ENCODE data around the gene MED13L. TPM values are rescaled to one million over a fixed set of nuclear protein-coding genes. Genes with fewer than 3 reads are reported as not detected.

The MED13L gene
- total and polyA plus RNA-seq, 2 of the 8 experiments (the other 6 are each of a cell fraction or from before 2014, with no cell fraction given) = 15.9 to 51.7 TPM

GRCh38 chr12:116241157-116241759 is 36.2 kb downstream of the MED13L start:
- WGBS, 2 experiments (ENCODE audit: extremely low coverage in 1 of 2, insufficient coverage in 1 of 2, insufficient read length in 1 of 2, insufficient replicate concordance in 2 of 2, low coverage in 1 of 2, low lambda C conversion rate in 2 of 2, missing lambda C conversion rate in 1 of 2) = 94% methylated on average over 9 of the region's 9 CpGs; no CpG with 5 or more reads in 1 of the 2 experiments
- H3K79me1 ChIP-seq (ENCODE audit: low read depth, low read length) = peaks cover 4% of the 10 kb centered on the region; the same call in 1 of the 2 replicates
- H2BK15ac ChIP-seq (ENCODE audit: low read length) = no peak overlapping the region

More at GRCh38 chr12:116241157-116241759, 36.2 kb downstream of the MED13L start:
- Histone ChIP-seq H2BK120ac (replicated peaks; ENCODE audit: low read depth, low read length) (no peak overlapping the region), H3K18ac (ENCODE audit: extremely low read depth, low read length) (no peak overlapping the region), H4K20me1 (replicated peaks in 1 of 2; ENCODE audit: control insufficient read depth in 1 of 2, insufficient read depth in 2 of 2, low read length in 2 of 2) (peaks cover 2 to 6% of the 10 kb centered on the region in 2 experiments), H3K9ac (replicated peaks in 1 of 4; ENCODE audit: extremely low read depth in 1 of 4, low read depth in 3 of 4, low read length in 3 of 4) (no peak overlapping the region), H2AFZ (ENCODE audit: low read length) (no peak overlapping the region), H3K9me3 (ENCODE audit: insufficient read depth in 2 of 2, low read depth in 1 of 2, low read length in 1 of 2) (no peaks in the 10 kb centered on the region), H3K4me3 (ENCODE audit: extremely low read depth in 1 of 4, insufficient read depth in 2 of 4, low read depth in 3 of 4, low read length in 4 of 4) (no peak overlapping the region), H3K4me1 (replicated peaks in 1 of 4; ENCODE audit: control insufficient read depth in 3 of 4, insufficient read depth in 4 of 4, low read length in 3 of 4) (peaks cover 0 to 5% (median 4%) of the 10 kb centered on the region in 4 experiments; a peak in 4 of 7 replicates), H4K8ac (ENCODE audit: extremely low read depth, insufficient read depth, low read length) (no peak overlapping the region), H3K27me3 (replicated peaks in 1 of 4; ENCODE audit: control insufficient read depth in 3 of 4, extremely low read depth in 1 of 4, insufficient read depth in 3 of 4, low read length in 3 of 4) (no peaks in the 10 kb centered on the region), H4K91ac (replicated peaks; ENCODE audit: insufficient read length, low read length) (no peak overlapping the region), H3K27ac (ENCODE audit: low read depth, low read length) (no peak overlapping the region), H3K36me3 (ENCODE audit: control insufficient read depth in 2 of 4, insufficient read depth in 4 of 4, low read length in 3 of 4) (no peaks in the 10 kb centered on the region), H3K79me2 (ENCODE audit: control insufficient read depth in 1 of 2, insufficient read depth in 2 of 2, low read length in 2 of 2) (peaks cover 4 to 91% of the 10 kb centered on the region in 2 experiments; a peak in 3 of 4 replicates), H4K5ac (ENCODE audit: insufficient read length, low read depth, low read length) (no peak overlapping the region), H3K23me2 (ENCODE audit: low read depth, low read length) (no peaks in the 10 kb centered on the region), H2BK12ac (ENCODE audit: low read depth, low read length) (no peak overlapping the region), H3K4me2 (ENCODE audit: insufficient read depth in 1 of 2, low read depth in 2 of 2, low read length in 2 of 2) (no peak overlapping the region), H2AK5ac (ENCODE audit: low read depth, low read length) (no peak overlapping the region), H3K4ac (replicated peaks; ENCODE audit: insufficient read length, low read depth, low read length) (no peak overlapping the region), H2BK5ac (ENCODE audit: low read depth, low read length) (no peak overlapping the region), H2BK20ac (ENCODE audit: low read length) (no peak overlapping the region), H3K23ac (ENCODE audit: insufficient read length) (no peak overlapping the region), H3K14ac (ENCODE audit: insufficient read length) (no peak overlapping the region), H3K56ac (replicated peaks; ENCODE audit: insufficient read length, low read depth, low read length) (no peak overlapping the region)
- DNase-seq (ENCODE audit: low read depth in 1 of 2, low spot score in 2 of 2) = no peak
- CTCF ChIA-PET (ENCODE audit: partially characterized antibody) = interaction anchor here (0.7 to 1.5 kb wide), 5 partner anchors 16 to 465 kb away, joined by 3 to 4 read pairs (median 3); no protein-coding TSS in a partner anchor
- FAIRE-seq = no peak
- TF ChIP-seq BACH1 (IDR thresholded peaks at IDR 0.05; ENCODE audit: low read length) (no peak), GABPA (IDR thresholded peaks at IDR 0.05; ENCODE audit: borderline replicate concordance, insufficient read depth, low read length) (no peak), CHD2 (IDR thresholded peaks at IDR 0.05; ENCODE audit: low read length) (no peak)
- TF ChIP-seq, protein P1, sequence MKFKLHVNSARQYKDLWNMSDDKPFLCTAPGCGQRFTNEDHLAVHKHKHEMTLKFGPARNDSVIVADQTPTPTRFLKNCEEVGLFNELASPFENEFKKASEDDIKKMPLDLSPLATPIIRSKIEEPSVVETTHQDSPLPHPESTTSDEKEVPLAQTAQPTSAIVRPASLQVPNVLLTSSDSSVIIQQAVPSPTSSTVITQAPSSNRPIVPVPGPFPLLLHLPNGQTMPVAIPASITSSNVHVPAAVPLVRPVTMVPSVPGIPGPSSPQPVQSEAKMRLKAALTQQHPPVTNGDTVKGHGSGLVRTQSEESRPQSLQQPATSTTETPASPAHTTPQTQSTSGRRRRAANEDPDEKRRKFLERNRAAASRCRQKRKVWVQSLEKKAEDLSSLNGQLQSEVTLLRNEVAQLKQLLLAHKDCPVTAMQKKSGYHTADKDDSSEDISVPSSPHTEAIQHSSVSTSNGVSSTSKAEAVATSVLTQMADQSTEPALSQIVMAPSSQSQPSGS (IDR thresholded peaks at IDR 0.05; ENCODE audit: low read length) = no peak
- POLR2A ChIA-PET (ENCODE audit: partially characterized antibody) = no interaction called here
